GM18508 (cell line): ENCODE results near the gene FBN1.

ENCODE experiments used
- ATAC-seq: cut with Tn5 transposase; IDR thresholded peaks from one replicate; pipeline ENCODE4 v1.9.1; 2021; ENCODE audit warnings: moderate number of reproducible peaks; ENCODE audit not compliant: insufficient read depth, unreplicated experiment

FBN1 gene

GRCh38 chr15:48645558-48646330, at the start of gene FBN1:
FBN1 (minus strand) TSS chr15:48645709; CDS start chr15:48644769, 940 bp downstream.
- peak; percentile 37 for ATAC-seq

DNA sequence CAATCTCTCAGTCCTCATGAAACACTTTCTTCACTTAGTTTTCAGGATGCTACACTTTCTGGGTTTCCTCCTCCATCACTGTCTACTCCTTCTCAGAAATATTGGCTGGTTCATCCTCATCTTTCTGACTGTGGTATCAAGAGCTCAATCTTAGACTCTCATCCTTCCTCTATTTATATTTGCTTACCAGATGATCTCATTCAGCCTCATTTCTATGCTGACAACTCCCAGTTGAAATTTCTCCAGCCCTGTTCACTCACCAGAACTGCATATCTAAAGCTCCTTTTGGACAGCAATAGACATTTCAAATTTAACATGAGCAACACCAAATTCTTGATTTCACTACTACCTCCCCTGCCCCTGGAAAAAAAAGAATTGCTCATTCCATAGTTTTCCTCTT, 48.0 kb upstream of the FBN1 start:
- ATAC-seq, result no peak

- ATAC-seq, result no peak
Measured at GRCh38 chr15:48688493-48688892, 43.0 kb upstream of the FBN1 start.

- no peak for ATAC-seq
Measured at GRCh38 chr15:48683991-48684765, 38.7 kb upstream of the FBN1 start.

DNA sequence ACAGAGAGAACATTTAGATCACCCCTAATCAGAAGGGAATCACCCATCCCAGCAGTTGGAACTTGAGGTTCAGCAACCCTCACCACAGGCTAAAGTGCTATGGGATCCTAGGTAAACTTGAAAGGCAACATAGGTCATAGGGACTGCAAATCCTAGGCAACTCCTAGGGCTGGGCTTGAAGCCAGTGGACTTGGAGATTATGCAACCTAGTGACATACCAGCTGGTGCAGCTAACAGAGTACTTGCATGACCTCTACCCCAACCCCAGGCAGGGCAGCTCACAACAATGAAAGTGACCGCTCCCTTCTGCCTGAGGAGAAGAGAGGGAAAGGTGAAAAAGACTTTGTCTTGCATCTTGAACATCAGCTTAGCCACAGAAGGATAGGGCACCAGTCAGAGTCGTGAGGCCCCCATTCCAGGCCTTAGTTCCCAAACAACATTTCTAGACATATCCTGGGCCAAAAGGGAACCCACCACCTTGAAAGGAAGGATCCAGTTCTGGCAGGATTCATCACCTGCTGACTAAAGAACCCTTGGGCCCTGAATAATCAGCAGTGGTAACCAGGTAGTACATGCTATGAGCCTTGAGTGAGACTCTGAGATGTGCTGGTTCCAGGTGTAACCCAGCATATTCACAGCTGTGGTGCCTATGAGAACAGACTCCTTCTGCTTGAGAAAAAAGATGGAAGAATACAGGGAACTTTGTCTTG, 37.6 kb upstream of the FBN1 start:
- ATAC-seq, result no peak

DNA sequence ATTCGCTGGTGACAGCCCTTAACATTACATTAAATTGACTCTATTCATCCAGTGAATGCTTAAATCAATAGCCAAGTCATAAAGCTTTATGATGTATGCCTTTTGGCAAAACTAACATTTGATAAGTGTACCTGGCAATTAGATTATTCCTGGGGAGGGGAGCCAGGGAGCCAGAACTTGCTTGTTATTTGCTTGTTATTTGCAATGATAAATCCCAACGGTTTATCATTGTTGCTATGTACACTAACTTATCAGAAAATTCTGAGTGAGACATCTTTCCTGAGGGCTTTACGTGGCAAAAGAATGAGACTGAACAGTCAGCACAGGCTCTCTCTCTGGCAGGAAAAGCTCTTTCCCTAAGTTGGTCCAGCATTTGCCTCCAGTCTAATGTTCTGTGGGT, 35.8 kb upstream of the FBN1 start:
- no peak for ATAC-seq

- ATAC-seq, result no peak
Measured at GRCh38 chr15:48680841-48681240, 35.3 kb upstream of the FBN1 start.

DNA sequence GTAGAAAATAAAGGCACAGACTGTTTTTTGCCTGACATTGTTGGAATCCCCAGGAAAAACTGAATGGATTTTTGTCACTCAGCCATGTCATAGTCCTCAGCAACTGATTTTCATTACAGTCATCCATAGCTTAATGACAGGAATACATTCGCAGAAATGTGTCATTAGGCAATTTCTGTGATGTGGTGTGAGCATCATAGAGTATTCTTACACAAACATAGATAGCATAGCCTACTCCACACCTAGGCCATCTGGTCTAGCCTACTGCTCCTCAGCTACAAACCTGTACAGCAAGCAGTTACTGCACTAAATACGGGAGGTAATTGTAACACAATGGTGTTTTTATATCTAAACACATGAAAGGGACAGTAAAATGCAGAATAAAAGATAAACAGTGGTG, 34.4 kb upstream of the FBN1 start:
- ATAC-seq, result no peak

GRCh38 chr15:48678851-48679250, 33.3 kb upstream of the FBN1 start:
- no peak for ATAC-seq

DNA sequence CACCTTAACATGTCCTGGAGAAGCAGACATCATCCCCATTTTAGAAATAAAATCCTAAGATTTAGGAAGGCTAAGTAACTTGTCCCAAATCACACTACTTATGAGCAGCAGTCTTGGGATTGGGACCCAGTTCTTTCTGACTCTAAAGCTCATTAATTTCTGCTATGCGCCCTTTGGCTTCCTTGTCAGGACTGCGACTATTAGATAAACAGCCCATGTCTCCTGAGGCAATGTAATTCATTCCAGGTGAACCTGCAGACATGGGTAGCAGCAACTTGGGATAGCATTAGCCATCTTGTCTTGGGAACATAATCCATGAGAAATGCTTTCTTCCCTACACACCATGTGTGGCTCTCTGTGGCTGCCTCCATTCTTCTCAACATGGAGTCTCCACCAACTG, 32.3 kb upstream of the FBN1 start:
- ATAC-seq, result no peak

- ATAC-seq, result no peak
Measured at GRCh38 chr15:48675436-48675835, 29.9 kb upstream of the FBN1 start.

- no peak for ATAC-seq
Measured at GRCh38 chr15:48674876-48675275, 29.4 kb upstream of the FBN1 start.

DNA sequence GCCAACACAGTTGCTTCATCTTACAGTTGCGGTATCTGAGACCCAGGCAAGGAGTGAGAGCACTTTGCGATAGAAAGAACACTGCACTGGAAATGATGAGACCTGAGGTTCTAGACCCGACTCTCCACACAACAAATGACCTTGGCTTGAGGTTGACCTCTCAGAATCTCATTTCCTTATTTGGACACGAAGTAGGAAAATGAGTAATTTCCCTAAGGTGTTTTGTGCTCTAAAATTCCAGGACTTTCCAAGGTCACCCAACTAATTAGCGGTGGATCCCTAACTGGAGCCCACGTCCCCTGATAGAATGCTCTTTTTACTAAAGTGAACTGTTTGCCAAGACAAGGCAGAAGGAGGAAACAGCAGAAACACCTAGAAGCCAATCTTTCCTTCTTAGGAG, 26.7 kb upstream of the FBN1 start:
- ATAC-seq, result no peak

GRCh38 chr15:48671103-48672022, 25.9 kb upstream of the FBN1 start:
- ATAC-seq, result no peak

DNA sequence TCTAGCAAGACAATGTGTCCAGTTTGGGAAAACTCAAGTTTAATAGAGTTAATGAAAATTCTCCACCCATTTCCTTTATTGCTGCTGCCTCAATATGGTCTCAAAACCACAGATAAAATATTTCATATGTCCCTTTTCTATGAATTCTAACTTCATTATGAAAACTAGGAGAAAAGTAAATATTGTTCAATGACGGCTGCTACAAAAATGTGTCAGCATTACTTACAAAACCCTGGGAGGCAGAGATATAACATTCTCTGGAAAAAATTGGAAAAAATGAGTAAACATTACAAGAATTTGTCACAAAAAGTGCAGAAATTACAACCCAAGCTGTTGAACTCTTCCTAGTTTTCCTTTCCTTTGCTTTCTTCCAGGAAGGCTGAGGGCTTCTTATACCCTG, 22.2 kb upstream of the FBN1 start:
- no peak for ATAC-seq

DNA sequence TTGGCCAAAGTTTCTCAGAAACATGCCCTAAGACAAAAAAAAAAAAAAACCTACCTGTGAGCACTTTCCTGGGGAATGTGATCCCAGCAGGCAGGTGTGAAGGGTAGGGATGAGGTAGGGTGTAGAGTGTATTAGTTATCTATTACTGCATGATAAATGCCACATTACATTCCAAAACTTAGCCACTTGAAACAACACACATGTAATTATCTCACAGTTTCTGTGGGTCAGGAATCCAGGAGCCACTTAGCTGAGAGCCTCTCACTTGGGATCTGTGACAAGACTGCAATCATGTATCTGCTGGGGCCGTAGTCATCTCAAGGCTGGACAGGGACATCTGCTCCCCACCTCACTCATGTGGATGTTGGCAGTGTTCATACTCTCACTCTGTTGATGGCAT, 18.9 kb upstream of the FBN1 start:
- ATAC-seq, result no peak

- ATAC-seq, result no peak
Measured at GRCh38 chr15:48657950-48658591, 12.6 kb upstream of the FBN1 start.

DNA sequence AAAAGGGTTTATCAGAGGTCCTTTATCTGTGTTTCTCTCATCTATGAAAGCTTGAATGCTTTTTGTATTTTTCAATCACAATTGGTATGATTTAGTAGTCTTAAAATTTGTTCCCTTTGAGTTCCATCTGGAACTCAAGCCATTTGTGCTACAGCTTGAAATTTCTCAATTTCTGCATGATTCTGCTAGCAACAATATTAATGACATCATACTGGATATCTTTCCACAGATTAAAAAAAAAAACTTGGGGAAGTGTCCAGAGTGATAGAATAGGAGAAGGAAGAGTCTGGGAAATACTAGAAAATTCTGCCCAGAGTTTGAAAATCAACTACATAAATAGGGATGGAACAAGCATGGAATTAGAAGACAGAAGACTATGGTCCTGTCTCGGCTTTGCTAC, 9.3 kb upstream of the FBN1 start:
- no peak for ATAC-seq

DNA sequence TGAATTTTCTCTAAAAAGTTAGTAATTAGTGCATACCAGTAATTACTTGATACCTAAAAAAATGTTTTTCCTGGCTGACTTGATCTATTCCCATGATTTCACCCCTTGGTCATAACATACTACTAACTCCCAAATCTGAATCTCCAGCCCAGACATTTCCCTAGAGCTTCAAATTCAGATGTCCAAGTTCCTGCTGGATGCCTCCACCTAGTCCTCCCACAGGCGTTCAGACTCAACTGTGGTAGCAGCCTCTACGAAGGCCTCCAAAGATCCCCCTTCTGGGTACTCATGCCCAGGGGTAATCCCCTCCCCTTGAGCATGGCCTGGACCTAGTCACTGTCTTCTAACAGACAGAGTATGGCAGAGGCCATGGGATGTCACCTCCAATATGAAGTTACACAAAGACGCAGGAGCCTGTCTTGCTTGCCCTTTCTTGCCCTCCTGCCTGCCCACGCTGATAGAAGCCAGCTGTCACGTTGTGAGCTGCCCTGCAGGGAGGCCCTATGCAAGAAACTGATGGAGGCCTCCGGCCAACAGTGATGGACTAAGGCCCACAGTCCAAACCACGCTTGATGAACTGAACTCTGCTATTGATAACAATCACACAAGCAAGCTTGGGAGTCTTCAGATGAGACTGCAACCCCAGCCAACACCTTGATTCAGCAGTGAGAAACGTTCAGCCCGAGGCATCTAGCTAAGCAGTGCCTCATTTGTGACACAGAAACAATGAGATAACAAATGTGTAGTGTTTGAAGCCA, 8.6 kb upstream of the FBN1 start:
- no peak for ATAC-seq
